Measurements from ENCODE around the gene CECR2. TPM values are rescaled to one million over a fixed set of nuclear protein-coding genes. Genes with fewer than 3 reads are reported as not detected.
"Not testable (repeated sequence)": the region's sequence is repeated elsewhere in the genome, so short reads cannot be mapped to it uniquely, and the experiment has no call there.

CECR2 gene
- total RNA-seq, 1 donor from 2014 or later = 5.3 TPM

GRCh38 chr22:17400305-17400704, 31.0 kb downstream of the CECR2 start:
- no peak for DNase-seq (ENCODE audit: low read depth)

GRCh38 chr22:17401728-17402127, 32.5 kb downstream of the CECR2 start:
- DNase-seq (ENCODE audit: low read depth) = no peak

- DNase-seq (ENCODE audit: low read depth) = peak; percentile 44
Observed at GRCh38 chr22:17402293-17402692, 33.0 kb downstream of the CECR2 start.

DNA sequence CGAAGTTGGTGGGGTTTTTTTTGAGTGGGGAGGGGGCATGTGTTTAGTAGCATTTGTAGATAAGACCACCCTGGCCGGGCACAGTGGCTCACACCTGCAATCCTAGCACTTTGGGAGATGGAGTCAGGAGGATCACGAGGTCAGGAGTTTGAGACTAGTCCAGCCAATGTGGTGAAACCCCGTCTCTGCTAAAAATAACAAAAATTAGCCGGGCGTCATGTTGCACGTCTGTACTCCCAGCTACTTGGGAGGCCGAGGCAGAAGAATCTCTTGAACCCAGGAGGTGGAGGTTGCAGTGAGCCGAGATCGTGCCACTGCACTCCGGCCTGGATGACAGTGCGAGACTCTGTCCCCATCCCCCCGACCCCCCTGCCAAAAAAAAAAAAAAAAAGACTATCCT, 34.6 kb downstream of the CECR2 start:
- DNase-seq (ENCODE audit: low read depth) = peak; percentile 40

- no peak for DNase-seq (ENCODE audit: low read depth)
Observed at GRCh38 chr22:17407643-17408042, 38.4 kb downstream of the CECR2 start.

- DNase-seq (ENCODE audit: low read depth) = no peak
Observed at GRCh38 chr22:17410576-17410975, 41.3 kb downstream of the CECR2 start.

DNA sequence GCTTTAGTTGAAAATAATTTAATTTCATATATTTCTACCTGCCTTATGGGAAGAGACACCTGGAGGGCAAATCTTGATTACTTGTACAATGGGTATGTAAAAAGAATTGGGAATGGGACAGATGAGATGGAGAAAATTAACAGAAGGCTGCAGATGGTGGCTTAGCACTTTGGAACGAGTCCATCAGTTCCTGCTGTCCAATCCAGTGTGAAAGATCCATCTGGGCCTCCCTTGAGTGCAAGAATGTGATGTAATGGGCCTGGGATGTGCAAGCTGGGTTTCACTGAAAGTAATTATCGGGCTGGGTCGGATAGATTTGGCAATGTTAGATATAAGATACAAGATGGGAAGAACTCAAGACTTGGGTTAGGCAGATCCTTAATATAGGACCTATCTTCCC, 42.0 kb downstream of the CECR2 start:
- DNase-seq (ENCODE audit: low read depth) = no peak

GRCh38 chr22:17412232-17412631, 43.0 kb downstream of the CECR2 start:
- no peak for DNase-seq (ENCODE audit: low read depth)

DNA sequence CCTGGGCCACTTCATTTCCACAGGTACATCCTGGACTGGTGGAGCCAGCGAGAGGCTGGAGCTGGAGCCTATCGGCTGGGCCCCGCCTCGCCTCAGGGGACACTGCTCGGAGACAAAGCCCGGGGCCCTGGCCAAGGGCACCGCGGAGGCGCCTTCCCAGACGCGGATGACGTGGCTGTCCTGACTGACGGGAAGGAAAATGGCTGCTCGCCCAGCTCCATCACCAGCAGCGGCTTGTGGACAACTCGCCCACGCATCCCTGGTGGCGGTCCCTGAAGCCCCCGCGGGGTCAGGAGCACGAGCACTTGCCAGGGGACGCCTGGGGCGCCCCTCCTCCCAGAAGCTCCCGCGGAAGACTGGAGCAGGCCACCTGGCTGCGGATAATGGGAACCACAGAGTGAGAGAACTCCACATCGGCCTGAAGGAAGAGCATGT, 49.6 kb downstream of the CECR2 start:
- no peak for DNase-seq (ENCODE audit: low read depth)

DNA sequence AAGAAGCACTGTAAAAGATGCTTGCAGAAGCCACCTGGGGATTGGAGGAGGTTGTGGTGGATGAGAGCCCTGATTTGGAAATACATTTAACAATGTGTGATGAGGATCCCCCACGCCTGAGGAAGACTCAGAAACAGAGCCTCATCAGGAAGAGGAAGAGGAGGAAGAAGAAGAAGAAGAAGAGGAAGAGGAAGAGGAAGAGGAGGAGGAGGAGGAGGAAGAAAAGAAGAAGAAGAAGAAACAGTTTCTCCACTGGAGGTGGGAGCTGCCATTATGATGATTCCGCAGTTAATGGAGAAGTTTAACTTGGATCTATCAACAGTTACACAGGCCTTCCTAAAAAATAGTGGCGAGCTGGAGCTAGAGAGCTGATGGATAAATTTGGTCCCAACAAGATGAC, 50.1 kb downstream of the CECR2 start:
- no peak for DNase-seq (ENCODE audit: low read depth)

GRCh38 chr22:17422736-17423343, 53.6 kb downstream of the CECR2 start:
- DNase-seq (ENCODE audit: low read depth) = no peak

- no peak for DNase-seq (ENCODE audit: low read depth)
Observed at GRCh38 chr22:17423616-17424015, 54.4 kb downstream of the CECR2 start.

DNA sequence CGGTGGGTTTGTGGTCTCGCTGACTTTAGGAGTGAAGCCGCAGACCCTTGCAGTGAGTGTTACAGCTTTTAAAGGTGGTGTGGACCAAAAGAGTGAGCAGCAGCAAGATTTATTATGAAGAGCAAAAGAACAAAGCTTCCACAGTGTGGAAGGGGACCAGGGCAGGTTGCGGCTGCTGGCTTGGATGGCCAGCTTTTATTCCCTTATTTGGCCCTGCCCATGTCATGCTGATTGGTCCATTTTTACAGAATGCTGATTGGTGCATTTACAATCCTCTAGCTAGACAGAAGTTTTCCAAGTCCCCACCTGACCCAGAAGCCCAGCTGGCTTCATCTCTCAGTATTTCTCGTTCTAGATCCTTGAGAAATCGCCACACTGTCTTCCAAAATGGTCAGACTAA, 58.3 kb downstream of the CECR2 start:
- not testable (repeated sequence) for DNase-seq (ENCODE audit: low read depth)

DNA sequence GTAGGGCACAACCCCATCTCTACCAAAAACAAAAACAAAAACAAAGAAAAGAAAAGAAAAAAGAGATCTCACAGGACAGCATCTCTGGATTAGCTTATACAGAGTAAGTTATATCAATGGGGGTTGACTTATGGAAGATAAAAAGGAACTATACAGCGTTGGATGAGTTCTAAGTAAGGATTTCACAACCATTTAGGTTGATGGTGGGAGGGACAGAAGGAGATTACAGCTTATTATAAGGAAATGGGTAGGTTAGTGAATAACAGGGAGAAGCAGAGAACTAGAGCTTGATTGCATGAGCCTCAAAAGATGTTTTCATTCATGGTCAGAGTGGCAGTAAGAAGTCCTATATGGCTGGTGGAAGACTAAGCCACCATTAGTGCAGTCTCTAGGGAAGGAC, 60.3 kb downstream of the CECR2 start:
- no peak for DNase-seq (ENCODE audit: low read depth)

DNA sequence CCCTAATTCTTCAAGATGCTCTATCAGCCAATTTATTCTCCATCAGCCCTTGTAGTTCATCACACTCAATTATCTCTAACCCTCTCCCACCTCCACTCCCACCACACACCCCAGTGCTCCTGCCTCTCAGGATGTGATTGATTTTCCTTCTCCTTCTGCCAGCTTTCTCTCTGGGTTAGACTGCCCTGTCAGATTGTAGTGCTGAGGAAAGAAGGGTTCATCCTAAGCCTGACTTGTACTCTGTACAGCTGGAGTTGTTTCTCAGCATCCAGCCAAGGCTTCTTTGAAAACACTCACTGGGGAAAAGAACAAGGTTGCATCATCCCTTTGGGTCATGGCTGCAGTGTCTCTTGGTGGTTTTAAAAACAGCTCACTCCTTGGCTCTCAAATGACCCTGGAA, 61.2 kb downstream of the CECR2 start:
- DNase-seq (ENCODE audit: low read depth) = peak; percentile 35

- no peak for DNase-seq (ENCODE audit: low read depth)
Observed at GRCh38 chr22:17431179-17431578, 61.9 kb downstream of the CECR2 start.

- DNase-seq (ENCODE audit: low read depth) = no peak
Observed at GRCh38 chr22:17434856-17435255, 65.6 kb downstream of the CECR2 start.

DNA sequence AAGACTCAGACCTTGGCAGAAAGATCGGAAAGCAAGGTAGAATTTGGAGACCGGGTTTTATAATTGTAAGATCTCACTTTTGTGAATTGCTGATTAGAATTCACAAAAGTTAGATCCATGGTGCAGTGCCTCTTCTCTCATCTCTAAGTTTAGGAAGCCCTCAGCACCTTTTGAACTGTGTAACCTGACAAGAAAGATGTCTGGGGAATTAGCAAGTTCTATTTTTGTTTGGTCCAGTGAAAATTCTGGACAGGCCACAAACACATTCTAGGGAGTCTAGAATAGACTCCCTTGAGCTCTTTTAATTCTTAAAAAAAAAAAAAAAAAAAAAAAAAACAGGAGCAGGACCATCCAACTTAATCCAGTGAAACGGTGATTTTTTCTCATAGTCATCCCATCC, 66.1 kb downstream of the CECR2 start:
- DNase-seq (ENCODE audit: low read depth) = no peak

- DNase-seq (ENCODE audit: low read depth) = no peak
Observed at GRCh38 chr22:17436382-17436980, 67.2 kb downstream of the CECR2 start.

DNA sequence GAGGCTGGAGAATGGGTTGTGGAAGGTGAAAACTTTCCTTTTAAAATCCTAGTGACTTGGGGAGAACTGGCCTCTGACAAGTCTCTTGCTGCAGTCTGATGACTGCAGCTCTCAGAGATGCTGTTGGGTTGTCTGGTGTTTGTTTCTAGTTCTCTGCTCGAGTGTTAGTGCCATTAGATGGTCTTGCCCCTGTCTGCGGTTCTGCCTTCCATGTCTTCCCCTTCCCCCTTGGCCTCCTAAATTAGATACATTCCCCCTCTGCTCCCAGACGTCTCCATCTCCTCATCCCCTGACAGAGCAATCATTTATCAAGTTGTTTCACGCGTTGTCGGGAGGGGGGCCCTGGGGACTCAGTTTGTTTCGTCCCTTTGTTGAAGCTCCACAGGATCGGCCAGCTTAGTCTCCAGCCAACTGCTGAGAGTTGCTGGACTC, 67.7 kb downstream of the CECR2 start:
- no peak for DNase-seq (ENCODE audit: low read depth)

GRCh38 chr22:17438026-17438425, 68.8 kb downstream of the CECR2 start:
- no peak for DNase-seq (ENCODE audit: low read depth)

GRCh38 chr22:17441326-17441725, 72.1 kb downstream of the CECR2 start:
- DNase-seq (ENCODE audit: low read depth) = no peak
